ENCODE data around the gene GPSM1.

Gene GPSM1

DNA sequence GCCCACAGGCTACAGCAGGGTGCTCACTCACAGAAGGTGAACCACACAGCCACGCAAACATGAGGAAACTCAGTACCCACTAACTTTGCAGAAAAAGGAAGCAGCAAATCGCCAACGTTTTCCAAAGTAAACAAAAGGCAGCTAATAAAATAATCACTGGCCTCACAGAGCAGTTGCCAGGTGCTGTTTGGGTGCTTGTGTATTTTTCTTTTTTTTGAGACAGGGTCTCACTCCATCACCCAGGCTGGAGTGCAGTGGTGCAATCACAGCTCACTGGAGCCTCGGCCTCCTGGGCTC, 68.8 kb downstream of the GPSM1 start:
- no peak overlapping the region for H3K27ac ChIP-seq
- TF ChIP-seq, protein P1, sequence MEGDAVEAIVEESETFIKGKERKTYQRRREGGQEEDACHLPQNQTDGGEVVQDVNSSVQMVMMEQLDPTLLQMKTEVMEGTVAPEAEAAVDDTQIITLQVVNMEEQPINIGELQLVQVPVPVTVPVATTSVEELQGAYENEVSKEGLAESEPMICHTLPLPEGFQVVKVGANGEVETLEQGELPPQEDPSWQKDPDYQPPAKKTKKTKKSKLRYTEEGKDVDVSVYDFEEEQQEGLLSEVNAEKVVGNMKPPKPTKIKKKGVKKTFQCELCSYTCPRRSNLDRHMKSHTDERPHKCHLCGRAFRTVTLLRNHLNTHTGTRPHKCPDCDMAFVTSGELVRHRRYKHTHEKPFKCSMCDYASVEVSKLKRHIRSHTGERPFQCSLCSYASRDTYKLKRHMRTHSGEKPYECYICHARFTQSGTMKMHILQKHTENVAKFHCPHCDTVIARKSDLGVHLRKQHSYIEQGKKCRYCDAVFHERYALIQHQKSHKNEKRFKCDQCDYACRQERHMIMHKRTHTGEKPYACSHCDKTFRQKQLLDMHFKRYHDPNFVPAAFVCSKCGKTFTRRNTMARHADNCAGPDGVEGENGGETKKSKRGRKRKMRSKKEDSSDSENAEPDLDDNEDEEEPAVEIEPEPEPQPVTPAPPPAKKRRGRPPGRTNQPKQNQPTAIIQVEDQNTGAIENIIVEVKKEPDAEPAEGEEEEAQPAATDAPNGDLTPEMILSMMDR (IDR thresholded peaks at IDR 0.05; ENCODE audit: low read depth, low read length, missing control alignments): no peak
- DNase-seq: no peak
- no peaks in the 10 kb centered on the region for H3K27me3 ChIP-seq (replicated peaks)
- H3K36me3 ChIP-seq (replicated peaks): peaks cover 71% of the 10 kb centered on the region
- in situ Hi-C loops (cut with HindIII; ENCODE audit: low pct_ligation_motif_present, low sequenced_read_pairs): no loop called here
- H3K4me3 ChIP-seq (ENCODE audit: low read depth, low read length): no peak overlapping the region

DNA sequence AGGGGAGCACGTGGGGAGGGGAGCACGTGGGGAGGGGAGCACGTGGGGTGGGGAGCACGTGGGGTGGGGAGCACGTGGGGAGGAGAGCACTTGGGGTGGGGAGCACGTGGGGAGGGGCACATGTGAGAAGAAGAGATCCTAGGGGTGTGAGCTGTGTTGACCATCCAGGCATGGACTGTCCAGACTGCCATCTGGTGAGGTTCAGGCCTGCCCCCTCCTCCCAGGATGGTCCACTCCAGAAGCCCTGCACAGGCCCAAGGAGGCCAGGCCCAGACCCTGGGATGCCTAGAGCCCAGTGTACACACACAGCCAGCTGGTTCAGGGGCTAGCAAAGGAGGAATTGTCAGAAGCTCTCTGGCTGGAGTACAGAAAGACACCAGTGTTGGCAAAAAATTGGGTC, 70.3 kb downstream of the GPSM1 start:
- Histone ChIP-seq H3K27me3 (replicated peaks) (no peaks in the 10 kb centered on the region), H3K36me3 (replicated peaks) (peaks cover 61% of the 10 kb centered on the region), H3K27ac (no peak overlapping the region), H3K4me3 (ENCODE audit: low read depth, low read length) (no peak overlapping the region)
- DNase-seq: no peak
- TF ChIP-seq, protein P1 (IDR thresholded peaks at IDR 0.05; ENCODE audit: low read depth, low read length, missing control alignments): no peak
- in situ Hi-C loops (cut with HindIII; ENCODE audit: low pct_ligation_motif_present, low sequenced_read_pairs): no loop called here

DNA sequence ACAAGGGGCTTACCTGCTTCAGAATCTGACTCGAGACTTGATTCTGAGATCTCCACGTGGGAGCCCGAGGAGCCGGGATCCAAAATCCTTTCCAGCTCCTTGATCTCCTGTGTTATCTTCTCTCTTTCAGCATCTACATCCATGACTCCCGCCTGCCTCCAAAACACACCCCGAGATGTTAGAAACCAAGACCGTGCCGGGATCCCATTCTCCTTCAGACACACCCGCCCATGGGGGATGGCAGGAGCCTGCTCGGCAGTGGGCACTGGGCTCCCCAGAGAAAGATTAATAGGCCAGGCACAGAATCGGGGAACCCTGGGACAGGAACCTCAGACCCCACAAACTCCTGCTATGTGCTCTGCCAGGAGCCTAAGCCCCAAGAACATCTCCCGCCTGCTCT, 70.9 kb downstream of the GPSM1 start:
- no peak for DNase-seq
- H3K36me3 ChIP-seq (replicated peaks): peaks cover 55% of the 10 kb centered on the region

DNA sequence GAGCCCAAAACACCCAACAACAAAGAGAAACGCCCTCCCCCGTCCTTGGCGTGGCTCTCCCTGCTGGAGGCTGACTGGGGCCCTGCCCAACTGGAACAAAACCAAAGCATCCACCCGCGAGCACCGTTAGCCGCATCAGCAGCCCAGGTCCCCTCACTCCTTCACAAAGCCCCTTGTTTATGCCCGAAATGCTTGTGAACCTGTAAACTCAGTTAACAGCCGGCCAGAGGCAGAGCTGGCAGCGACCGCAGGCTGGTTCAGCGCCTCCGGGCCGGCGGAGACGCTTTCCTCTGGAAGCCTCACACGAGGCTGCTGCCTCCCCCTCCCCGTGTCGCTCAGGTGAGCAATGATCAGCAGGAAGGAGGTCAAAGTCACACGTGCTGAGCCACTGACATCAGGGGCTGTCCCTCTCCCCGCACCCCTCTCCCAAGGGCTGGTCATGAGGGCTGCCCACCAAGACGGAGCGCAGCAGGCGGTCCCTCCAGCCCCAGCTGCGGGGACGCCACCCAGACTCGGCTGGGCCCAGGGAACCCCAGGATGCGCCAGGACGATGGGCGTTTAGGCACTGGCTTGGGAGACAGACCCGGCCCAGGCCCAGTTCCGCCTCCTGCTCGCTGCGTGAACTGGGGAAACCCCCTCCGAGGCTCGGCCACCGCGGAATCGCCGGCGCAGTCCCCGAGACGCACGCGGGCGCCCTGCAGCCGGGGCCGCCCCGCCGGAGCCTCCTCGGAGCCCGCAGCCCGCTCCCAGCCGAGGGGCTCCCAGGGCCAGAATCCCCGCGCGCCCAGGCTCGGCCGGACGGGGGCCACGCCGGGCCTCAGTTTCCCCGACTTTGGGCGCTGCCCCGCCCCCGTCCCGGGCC, 72.1 kb downstream of the GPSM1 start:
- H3K36me3 ChIP-seq (replicated peaks): peaks cover 52% of the 10 kb centered on the region
- TF ChIP-seq, protein P1 (IDR thresholded peaks at IDR 0.05; ENCODE audit: low read depth, low read length, missing control alignments): no peak
- peak; percentile 19 for DNase-seq
- peak overlapping the region; percentile 62 for H3K27ac ChIP-seq
- H3K27me3 ChIP-seq (replicated peaks): no peaks in the 10 kb centered on the region
- in situ Hi-C loops (cut with HindIII; ENCODE audit: low pct_ligation_motif_present, low sequenced_read_pairs): no loop called here
- H3K4me3 ChIP-seq (ENCODE audit: low read depth, low read length): peak overlapping the region; percentile 81

More for the DNA sequence above, 70.9 kb downstream of the GPSM1 start:
- Histone ChIP-seq H3K4me3 (ENCODE audit: low read depth, low read length) (no peak overlapping the region), H3K27me3 (replicated peaks) (no peaks in the 10 kb centered on the region), H3K27ac (no peak overlapping the region)
- TF ChIP-seq, protein P1 (IDR thresholded peaks at IDR 0.05; ENCODE audit: low read depth, low read length, missing control alignments): no peak
- in situ Hi-C loops (cut with HindIII; ENCODE audit: low pct_ligation_motif_present, low sequenced_read_pairs): no loop called here

DNA sequence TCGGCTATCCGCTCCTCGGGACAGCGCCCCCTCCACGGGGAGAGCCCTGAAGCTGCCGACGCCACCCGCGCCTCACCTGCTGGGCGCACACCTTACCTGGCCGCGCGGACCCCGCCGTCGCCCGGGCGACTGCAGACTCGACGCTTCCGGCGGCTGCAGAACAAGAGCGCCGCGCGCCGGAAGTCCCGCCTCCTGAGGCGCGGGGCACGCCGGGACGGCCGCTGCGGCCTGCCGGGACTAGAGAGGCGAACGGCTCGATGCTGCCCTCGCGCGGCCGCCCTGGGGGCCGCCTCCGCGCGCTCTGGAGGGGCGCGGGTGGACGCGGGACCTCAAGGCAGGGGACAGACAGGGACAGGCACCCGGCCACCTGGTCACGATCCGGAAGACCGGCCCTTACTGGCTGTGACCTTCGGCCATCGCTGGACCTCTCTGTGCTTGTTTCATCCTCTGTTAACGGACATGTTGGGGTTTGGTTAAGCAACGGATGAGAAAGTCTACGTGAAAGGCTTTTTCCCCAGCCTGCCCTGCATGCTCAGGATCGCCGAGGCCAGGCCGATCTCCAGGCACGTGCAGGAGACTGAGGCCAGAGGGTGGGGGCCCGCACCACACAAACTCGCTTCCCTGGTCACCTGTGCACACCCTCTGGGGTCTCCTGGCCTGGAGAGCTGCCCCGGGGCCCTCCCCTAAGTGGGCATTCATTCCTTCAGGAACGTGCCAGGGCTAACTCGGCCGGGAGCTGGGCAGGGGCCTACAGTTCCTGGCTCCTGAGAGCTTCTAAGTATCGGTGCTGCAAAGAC, 72.9 kb downstream of the GPSM1 start, which contains the start of gene SNAPC4:
Gene SNAPC4, minus strand, starts transcription at position 133 of the 797 bp plus-strand sequence. CDS start 1,742 bp downstream, outside the sequence.
- peak; percentile 55 for DNase-seq
- Histone ChIP-seq H3K36me3 (replicated peaks) (peaks cover 52% of the 10 kb centered on the region), H3K27me3 (replicated peaks) (no peaks in the 10 kb centered on the region), H3K4me3 (ENCODE audit: low read depth, low read length) (peak within 1 kb of the TSS; percentile 81), H3K27ac (peak within 1 kb of the TSS; percentile 62)
- in situ Hi-C loops (cut with HindIII; ENCODE audit: low pct_ligation_motif_present, low sequenced_read_pairs): no loop called here
- TF ChIP-seq, protein P1 (IDR thresholded peaks at IDR 0.05; ENCODE audit: low read depth, low read length, missing control alignments): peak; percentile 51
